Tibial nerve (tissue), 4 donors: ENCODE measurements around the gene POMP. TPM values are rescaled to one million over a fixed set of nuclear protein-coding genes. Genes with fewer than 3 reads are reported as not detected.

ENCODE experiments used
- DNase-seq, 2 donors: peaks; one replicate each; pipeline ENCODE4 v3.0.0-alpha.2; 2019; ENCODE audit warnings: low spot score in 2 of 2
- H3K27ac ChIP-seq, 4 donors: fragments of 200-600 bp; sonication (generic) in 3 of 4; one replicate each; pipeline ENCODE4 v1.5.1; 2017 to 2019; ENCODE audit warnings: mild to moderate bottlenecking in 1 of 4
- H3K27me3 ChIP-seq, 2 donors: fragments of 200-600 bp; sonication (generic) in 1 of 2; one replicate each; pipeline versions ENCODE4 v1.5.1 to v1.6.0; 2017 to 2019
- H3K36me3 ChIP-seq, 3 donors: fragments of 200-600 bp; sonication (generic); one replicate each; pipeline ENCODE4 v1.5.1; 2018 to 2019
- H3K4me1 ChIP-seq, 4 donors: fragments of 200-600 bp; sonication (generic) in 3 of 4; one replicate each; pipeline ENCODE4 v1.5.1; 2017 to 2019
- H3K4me3 ChIP-seq, 4 donors: fragments of 200-600 bp; sonication (generic) in 3 of 4; one replicate each; pipeline ENCODE4 v1.5.1; 2017 to 2019; ENCODE audit warnings: mild to moderate bottlenecking in 1 of 4, moderate library complexity in 1 of 4
- H3K9me3 ChIP-seq, 4 donors: fragments of 200-600 bp; sonication (generic) in 3 of 4; one replicate each; pipeline ENCODE4 v1.5.1; 2017 to 2019
- EP300 ChIP-seq, 2 donors: sonication (generic); formaldehyde crosslinking; IDR thresholded peaks; one replicate each; pipeline ENCODE4 v1.6.1; 2017; ENCODE audit warnings: antibody characterized with exemption in 2 of 2, mild to moderate bottlenecking in 1 of 2
- POLR2A ChIP-seq, 2 donors: fragments of 450-650 bp; IDR thresholded peaks; one replicate each; pipeline ENCODE4 v1.6.1; 2017; ENCODE audit warnings: antibody characterized with exemption in 2 of 2, mild to moderate bottlenecking in 2 of 2, moderate library complexity in 2 of 2
- WGBS, 2 donors: methylation state at CpG; one replicate each; pipeline ENCODE4 v1.1.5; 2018; 5-methylcytosine and 5-hydroxymethylcytosine counted together
- total RNA-seq, 4 donors: library from RNA; depleted of rRNA; stranded (reverse); fragments of >200 nt; gene quantifications; one replicate each; pipeline ENCODE4 v1.1.0, GENCODE V29; 2016
- TF ChIP-seq, protein P1 (sequence below), 5 experiments: fragments of 200-600 bp in 3 of 5; fragments of 450-650 bp in 2 of 5; sonication (generic) in 3 of 5; IDR thresholded peaks; one replicate each; pipeline ENCODE4 v1.5.1; 2016 to 2019; ENCODE audit warnings: antibody characterized with exemption in 5 of 5, mild to moderate bottlenecking in 3 of 5, moderate library complexity in 2 of 5

POMP gene
- total RNA-seq, 4 donors from 2014 or later: 37.5 to 60.3 (median 52.0) TPM

DNA sequence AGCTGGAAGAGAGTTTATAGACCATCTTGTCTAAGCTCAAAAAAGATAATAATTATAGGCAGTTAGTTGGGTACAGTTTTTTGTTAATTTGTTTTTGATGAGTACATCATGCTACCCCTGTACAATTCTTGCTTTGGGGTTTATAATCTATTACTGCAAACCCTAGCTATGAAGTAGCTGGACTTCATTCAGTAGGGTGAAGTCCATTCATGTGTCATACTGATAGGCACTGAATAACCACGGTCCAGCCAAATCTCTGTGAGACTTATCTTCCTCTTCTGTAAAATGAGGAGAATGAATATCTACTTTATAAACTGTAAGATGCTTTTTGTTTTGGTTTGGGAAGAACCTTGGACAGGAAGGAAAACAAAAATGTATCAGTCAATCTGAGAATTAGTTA, 40.3 kb downstream of the POMP start:
- no peak for TF ChIP-seq POLR2A (IDR thresholded peaks at IDR 0.05)
- TF ChIP-seq, protein P1, sequence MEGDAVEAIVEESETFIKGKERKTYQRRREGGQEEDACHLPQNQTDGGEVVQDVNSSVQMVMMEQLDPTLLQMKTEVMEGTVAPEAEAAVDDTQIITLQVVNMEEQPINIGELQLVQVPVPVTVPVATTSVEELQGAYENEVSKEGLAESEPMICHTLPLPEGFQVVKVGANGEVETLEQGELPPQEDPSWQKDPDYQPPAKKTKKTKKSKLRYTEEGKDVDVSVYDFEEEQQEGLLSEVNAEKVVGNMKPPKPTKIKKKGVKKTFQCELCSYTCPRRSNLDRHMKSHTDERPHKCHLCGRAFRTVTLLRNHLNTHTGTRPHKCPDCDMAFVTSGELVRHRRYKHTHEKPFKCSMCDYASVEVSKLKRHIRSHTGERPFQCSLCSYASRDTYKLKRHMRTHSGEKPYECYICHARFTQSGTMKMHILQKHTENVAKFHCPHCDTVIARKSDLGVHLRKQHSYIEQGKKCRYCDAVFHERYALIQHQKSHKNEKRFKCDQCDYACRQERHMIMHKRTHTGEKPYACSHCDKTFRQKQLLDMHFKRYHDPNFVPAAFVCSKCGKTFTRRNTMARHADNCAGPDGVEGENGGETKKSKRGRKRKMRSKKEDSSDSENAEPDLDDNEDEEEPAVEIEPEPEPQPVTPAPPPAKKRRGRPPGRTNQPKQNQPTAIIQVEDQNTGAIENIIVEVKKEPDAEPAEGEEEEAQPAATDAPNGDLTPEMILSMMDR (IDR thresholded peaks at IDR 0.05): no peak
- TF ChIP-seq EP300 (IDR thresholded peaks at IDR 0.05): no peak
- DNase-seq: no peak
- no peak overlapping the region for H3K4me3 ChIP-seq
- H3K4me1 ChIP-seq: no peaks in the 10 kb centered on the region
- H3K9me3 ChIP-seq: no peaks in the 10 kb centered on the region
- no peaks in the 10 kb centered on the region for H3K27me3 ChIP-seq
- H3K27ac ChIP-seq: no peak overlapping the region
- 85 to 97% methylated on average over 1 of the region's 1 CpG for WGBS, 2 donors
- peaks cover 0 to 57% (median 0%) of the 10 kb centered on the region in 3 donors for H3K36me3 ChIP-seq

DNA sequence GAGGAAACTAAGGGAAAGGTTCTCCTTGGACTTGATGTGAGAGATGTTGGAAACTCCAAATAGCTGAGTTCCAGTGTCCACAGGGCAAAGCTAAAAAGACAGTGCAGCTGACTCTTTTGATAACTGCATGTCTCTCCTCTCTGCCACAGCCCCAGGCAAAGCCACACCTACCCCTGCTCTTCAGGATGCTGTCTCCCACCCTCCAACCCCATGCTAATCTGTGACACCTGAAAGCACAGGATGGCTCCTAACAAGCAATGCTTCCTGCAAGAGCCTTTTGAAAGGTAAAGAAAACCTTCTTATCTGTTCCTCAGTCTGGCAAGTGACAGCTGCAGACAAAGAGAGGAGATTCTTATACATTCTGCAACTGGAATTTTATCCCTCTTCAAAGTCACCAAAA, 45.4 kb downstream of the POMP start:
- Histone ChIP-seq H3K4me1 (no peaks in the 10 kb centered on the region), H3K4me3 (no peak overlapping the region), H3K9me3 (no peaks in the 10 kb centered on the region), H3K36me3 (peaks cover 0 to 50% (median 0%) of the 10 kb centered on the region in 3 donors), H3K27me3 (no peaks in the 10 kb centered on the region), H3K27ac (no peak overlapping the region)
- no peak for DNase-seq
- TF ChIP-seq, protein P1 (IDR thresholded peaks at IDR 0.05): no peak
- TF ChIP-seq POLR2A (IDR thresholded peaks at IDR 0.05) (no peak), EP300 (IDR thresholded peaks at IDR 0.05) (no peak)

GRCh38 chr13:28704919-28705318, 46.0 kb downstream of the POMP start:
- Histone ChIP-seq H3K36me3 (peaks cover 0 to 49% (median 0%) of the 10 kb centered on the region in 3 donors), H3K27me3 (no peaks in the 10 kb centered on the region), H3K27ac (no peak overlapping the region), H3K4me1 (no peaks in the 10 kb centered on the region), H3K4me3 (no peak overlapping the region), H3K9me3 (no peaks in the 10 kb centered on the region)
- no peak for DNase-seq
- no peak for TF ChIP-seq POLR2A (IDR thresholded peaks at IDR 0.05)
- TF ChIP-seq EP300 (IDR thresholded peaks at IDR 0.05): peak in 1 of 2 donors; percentile 53

GRCh38 chr13:28705461-28706083, 46.6 kb downstream of the POMP start:
- H3K27ac ChIP-seq: no peak overlapping the region
- peaks cover 0 to 49% (median 0%) of the 10 kb centered on the region in 3 donors for H3K36me3 ChIP-seq
- no peak for DNase-seq
- no peak overlapping the region for H3K4me3 ChIP-seq
- TF ChIP-seq, protein P1 (IDR thresholded peaks at IDR 0.05): no peak
- peak in 1 of 2 donors; percentile 9 for TF ChIP-seq EP300 (IDR thresholded peaks at IDR 0.05)
- H3K9me3 ChIP-seq: no peaks in the 10 kb centered on the region
- H3K27me3 ChIP-seq: no peaks in the 10 kb centered on the region
- WGBS, 2 donors: 72 to 77% methylated on average over 5 of the region's 5 CpGs
- H3K4me1 ChIP-seq: no peaks in the 10 kb centered on the region

DNA sequence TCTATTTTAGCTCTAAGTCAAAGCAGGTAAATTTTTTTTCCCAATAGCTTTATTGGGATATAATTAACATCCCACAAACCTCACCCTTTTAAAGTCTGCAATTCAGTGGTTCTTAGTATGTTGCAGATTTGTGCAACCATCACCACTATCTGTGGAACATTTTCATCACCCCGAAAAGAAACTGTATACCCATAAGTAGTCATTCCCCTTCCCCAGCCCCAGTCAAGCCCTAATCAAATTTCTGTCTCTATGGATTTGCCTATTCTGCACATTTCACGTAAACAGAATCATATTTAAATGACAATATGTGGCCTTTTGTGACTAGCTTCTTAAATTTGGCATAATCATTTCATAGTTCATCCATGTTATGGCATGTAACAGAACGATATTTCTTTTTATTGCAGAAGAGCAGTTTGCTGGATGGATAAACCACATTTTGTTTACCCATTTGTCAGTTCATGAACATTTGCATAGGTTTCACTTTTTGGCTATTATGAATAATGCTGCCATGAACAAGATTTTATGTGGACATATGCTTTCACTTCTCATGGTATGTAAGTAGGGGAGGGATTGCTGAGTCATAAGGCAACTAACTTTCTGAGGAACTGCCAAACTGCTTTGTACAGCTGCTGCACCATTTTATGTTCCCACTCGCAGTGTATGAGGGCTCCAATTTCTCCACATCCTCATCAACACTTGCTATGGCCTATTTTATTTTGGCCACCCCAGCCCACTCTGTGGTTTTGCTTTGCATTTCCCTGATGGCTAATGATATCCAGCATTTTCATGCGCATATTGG, 48.9 kb downstream of the POMP start:
- no peaks in the 10 kb centered on the region for H3K9me3 ChIP-seq
- H3K36me3 ChIP-seq: peaks cover 0 to 35% (median 0%) of the 10 kb centered on the region in 3 donors
- H3K4me1 ChIP-seq: no peaks in the 10 kb centered on the region
- H3K27me3 ChIP-seq: no peaks in the 10 kb centered on the region
- H3K4me3 ChIP-seq: no peak overlapping the region
- TF ChIP-seq POLR2A (IDR thresholded peaks at IDR 0.05): no peak
- TF ChIP-seq EP300 (IDR thresholded peaks at IDR 0.05): peak in 1 of 2 donors; percentile 47
- DNase-seq: no peak
- no peak overlapping the region for H3K27ac ChIP-seq
- 66 to 75% methylated on average over 5 of the region's 5 CpGs for WGBS, 2 donors

- no peak for TF ChIP-seq POLR2A (IDR thresholded peaks at IDR 0.05)
- TF ChIP-seq, protein P1 (IDR thresholded peaks at IDR 0.05): no peak
- H3K27ac ChIP-seq: no peak overlapping the region
- no peaks in the 10 kb centered on the region for H3K4me1 ChIP-seq
- H3K36me3 ChIP-seq: peaks cover 0 to 26% (median 0%) of the 10 kb centered on the region in 3 donors
- no peaks in the 10 kb centered on the region for H3K9me3 ChIP-seq
- WGBS, 2 donors: 74 to 78% methylated on average over 4 of the region's 4 CpGs
- no peak overlapping the region for H3K4me3 ChIP-seq
- no peak for DNase-seq
- H3K27me3 ChIP-seq: no peaks in the 10 kb centered on the region
Measured at GRCh38 chr13:28710161-28710560, 51.2 kb downstream of the POMP start.
